Measurements from ENCODE around the gene OR13J1. TPM values are rescaled to one million over a fixed set of nuclear protein-coding genes. Genes with fewer than 3 reads are reported as not detected.

OR13J1 gene
- total RNA-seq, 2 donors from 2014 or later, result not detected

GRCh38 chr9:35909687-35910612 lies 39.7 kb upstream of the OR13J1 start:
- TF ChIP-seq CTCF (IDR thresholded peaks at IDR 0.05), result no peak
- Histone ChIP-seq H3K27me3 (no peaks in the 10 kb centered on the region), H3K4me1 (peaks cover 45% of the 10 kb centered on the region), H3K27ac (peak overlapping the region; percentile 94), H3K9ac (ENCODE audit: low read depth in 2 of 2, low read length in 2 of 2) (peak overlapping the region; percentile 51 to 83), H3K36me3 (no peaks in the 10 kb centered on the region), H3K4me3 (no peak overlapping the region), H3K9me3 (no peaks in the 10 kb centered on the region)
- intact Hi-C loops (cut with DNase I), result no loop called here
- DNase-seq, result no peak

GRCh38 chr9:35909274-35909673 lies 39.1 kb upstream of the OR13J1 start, which contains the start of gene SPAAR:
TSS of gene SPAAR (plus strand) at chr9:35909490. CDS start at chr9:35910464, 974 bp downstream.
- TF ChIP-seq CTCF (IDR thresholded peaks at IDR 0.05), result no peak
- DNase-seq, result no peak
- intact Hi-C loops (cut with DNase I), result no loop called here
- H3K27me3 ChIP-seq, result no peaks in the 10 kb centered on the region
- H3K9me3 ChIP-seq, result no peaks in the 10 kb centered on the region
- no peaks in the 10 kb centered on the region for H3K36me3 ChIP-seq
- peak within 1 kb of the TSS; percentile 51 to 83 for H3K9ac ChIP-seq (ENCODE audit: low read depth in 2 of 2, low read length in 2 of 2)
- peaks cover 50% of the 10 kb centered on the region for H3K4me1 ChIP-seq
- no peak within 1 kb of the TSS for H3K4me3 ChIP-seq
- peak within 1 kb of the TSS; percentile 94 for H3K27ac ChIP-seq

- no peak for TF ChIP-seq CTCF (IDR thresholded peaks at IDR 0.05)
- Histone ChIP-seq H3K27me3 (no peaks in the 10 kb centered on the region), H3K36me3 (no peaks in the 10 kb centered on the region), H3K27ac (peak overlapping the region; percentile 94), H3K4me1 (peaks cover 50% of the 10 kb centered on the region), H3K9ac (ENCODE audit: low read depth in 2 of 2, low read length in 2 of 2) (peak overlapping the region in 1 of 2 donors; percentile 83), H3K4me3 (no peak overlapping the region), H3K9me3 (no peaks in the 10 kb centered on the region)
- DNase-seq, result no peak
- intact Hi-C loops (cut with DNase I), result no loop called here
Measured at GRCh38 chr9:35908504-35909125, 38.4 kb upstream of the OR13J1 start.

- no peak for TF ChIP-seq CTCF (IDR thresholded peaks at IDR 0.05)
- Histone ChIP-seq H3K4me1 (peaks cover 50% of the 10 kb centered on the region), H3K9me3 (no peaks in the 10 kb centered on the region), H3K27ac (peak overlapping the region; percentile 94), H3K27me3 (no peaks in the 10 kb centered on the region), H3K4me3 (peak overlapping the region; percentile 10), H3K36me3 (no peaks in the 10 kb centered on the region), H3K9ac (ENCODE audit: low read depth in 2 of 2, low read length in 2 of 2) (peak overlapping the region; percentile 72 to 83)
- intact Hi-C loops (cut with DNase I), result no loop called here
- peak; percentile 83 for DNase-seq
Measured at GRCh38 chr9:35907711-35908503, 37.7 kb upstream of the OR13J1 start.

All from colonic mucosa (tissue), 4 donors.